Measurements from ENCODE around the gene CDV3. TPM values are rescaled to one million over a fixed set of nuclear protein-coding genes. Genes with fewer than 3 reads are reported as not detected.

Gene CDV3
- total and polyA plus RNA-seq, 9 of the 15 experiments (the other 6 are each of a cell fraction or from before 2014, with no cell fraction given) = 72.3 to 273 (median 116) TPM

DNA sequence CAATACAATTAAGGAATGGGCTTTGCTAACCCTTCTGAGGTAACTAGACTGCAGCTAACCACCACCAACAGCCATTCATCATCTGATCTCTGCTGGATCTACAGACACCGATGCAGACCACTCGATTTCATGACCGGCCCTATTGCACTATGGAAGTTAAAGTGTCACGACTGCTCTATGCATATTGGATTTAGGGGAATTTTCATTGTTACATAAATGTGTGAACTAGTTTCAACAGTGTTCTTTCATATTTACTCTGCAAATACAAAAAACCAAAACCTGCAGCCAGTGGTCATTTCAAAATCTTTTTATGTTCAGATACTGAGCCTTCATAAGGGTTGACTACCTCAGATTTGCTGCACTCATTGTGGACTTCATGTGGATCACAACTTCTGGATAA, 14.5 kb downstream of the CDV3 start:
- H3K36me3 ChIP-seq (ENCODE audit: control insufficient read depth, insufficient read depth, low read length) = peaks cover 61% of the 10 kb centered on the region
- no peak for ATAC-seq
- intact Hi-C loops (cut with micrococcal nuclease) = no loop called here

More for the DNA sequence above, 14.5 kb downstream of the CDV3 start:
- in situ Hi-C loops (cut with MboI) = no loop called here
- H4K20me1 ChIP-seq (replicated peaks; ENCODE audit: control insufficient read depth, insufficient read depth, low read length) = no peaks in the 10 kb centered on the region
- FAIRE-seq (no peak), DNase-seq (ENCODE audit: extremely low read depth in 1 of 4, low spot score in 3 of 4) (no peak)
- no peaks in the 10 kb centered on the region for H3K9me1 ChIP-seq (ENCODE audit: control insufficient read depth, insufficient read depth, low read length)
- no peak overlapping the region for H3K4me3 ChIP-seq
- ChIA-PET POLR2A (interaction anchor here (0.6 to 1.5 kb wide), 3 partner anchors 10 to 13 kb away, joined by 3 to 6 read pairs (median 3); no protein-coding TSS in a partner anchor), CTCF (ENCODE audit: low intra/inter-chr PET ratio) (no interaction called here)
- H3K4me1 ChIP-seq (replicated peaks in 1 of 2; ENCODE audit: control insufficient read depth in 2 of 2, insufficient read depth in 2 of 2, low read length in 2 of 2) = no peaks in the 10 kb centered on the region
- BruUV-seq (replicated peaks) = no TSS peak
- H3K4me2 ChIP-seq (ENCODE audit: insufficient read depth, low read length) = no peak overlapping the region
- TF ChIP-seq TSHZ1 (CRISPR knock-in tag; IDR thresholded peaks at IDR 0.05) (no peak), STAT5B (CRISPR knock-in tag; IDR thresholded peaks at IDR 0.05) (no peak), ZFPM2 (CRISPR knock-in tag; IDR thresholded peaks at IDR 0.05) (no peak), ZNF780A (CRISPR knock-in tag; IDR thresholded peaks at IDR 0.05) (no peak), MAZ (CRISPR knock-in tag; conservative IDR thresholded peaks at IDR 0.05 in 1 of 2, IDR thresholded peaks at IDR 0.05 in 1 of 2) (no peak), GATAD2B (IDR thresholded peaks at IDR 0.05; ENCODE audit: borderline replicate concordance) (no peak)
- H3K9me3 ChIP-seq (replicated peaks; ENCODE audit: control insufficient read depth, insufficient read depth, low read depth, low read length) = no peaks in the 10 kb centered on the region; the same call in 1 of the 2 replicates
- H3K27ac ChIP-seq (ENCODE audit: extremely low read depth, low read depth, low read length) = no peak overlapping the region
- H3K79me2 ChIP-seq (ENCODE audit: control insufficient read depth, insufficient read depth, low read length) = peaks cover 3% of the 10 kb centered on the region; the same call in 2 of the 3 replicates
- H3K27me3 ChIP-seq (ENCODE audit: control insufficient read depth in 2 of 2, insufficient read depth in 2 of 2, low read length in 2 of 2) = no peaks in the 10 kb centered on the region
- H3K9ac ChIP-seq (ENCODE audit: insufficient read depth in 1 of 2, low read depth in 2 of 2, low read length in 2 of 2) = no peak overlapping the region
- H2AFZ ChIP-seq (ENCODE audit: low read depth, low read length) = no peak overlapping the region
- WGBS (ENCODE audit: insufficient coverage, low coverage, missing lambda C conversion rate) = 92% methylated on average over 4 of the region's 4 CpGs
